Stimulated activated CD8-positive, alpha-beta memory T cell treated with anti-CD3 and anti-CD28 coated beads, Interleukin-4, amount 100 ng/mL, for 1 hour (primary cell): ENCODE data around the gene DRD5.

ENCODE experiments used
- DNase-seq, 2 donors: peaks; one replicate each; pipeline ENCODE4 v3.0.0-alpha.2; 2020; ENCODE audit warnings: low read depth in 2 of 2, low spot score in 1 of 2

Gene DRD5

GRCh38 chr4:9812501-9813340 is 31.3 kb downstream of the DRD5 start:
- no peak for DNase-seq

GRCh38 chr4:9816285-9816684 is 34.9 kb downstream of the DRD5 start:
- no peak for DNase-seq

- no peak for DNase-seq
Observed at GRCh38 chr4:9820343-9820742, 38.9 kb downstream of the DRD5 start.

- DNase-seq: no peak
Observed at GRCh38 chr4:9825049-9825448, 43.6 kb downstream of the DRD5 start.

GRCh38 chr4:9826551-9826950 is 45.1 kb downstream of the DRD5 start:
- no peak for DNase-seq

GRCh38 chr4:9832640-9833039 is 51.2 kb downstream of the DRD5 start:
- DNase-seq: no peak

- DNase-seq: no peak
Observed at GRCh38 chr4:9833421-9833820, 52.0 kb downstream of the DRD5 start.
